ENCODE data around the gene RERE.
"Not testable (repeated sequence)": the region's sequence is repeated elsewhere in the genome, so short reads cannot be mapped to it uniquely, and the experiment has no call there.

The RERE gene

DNA sequence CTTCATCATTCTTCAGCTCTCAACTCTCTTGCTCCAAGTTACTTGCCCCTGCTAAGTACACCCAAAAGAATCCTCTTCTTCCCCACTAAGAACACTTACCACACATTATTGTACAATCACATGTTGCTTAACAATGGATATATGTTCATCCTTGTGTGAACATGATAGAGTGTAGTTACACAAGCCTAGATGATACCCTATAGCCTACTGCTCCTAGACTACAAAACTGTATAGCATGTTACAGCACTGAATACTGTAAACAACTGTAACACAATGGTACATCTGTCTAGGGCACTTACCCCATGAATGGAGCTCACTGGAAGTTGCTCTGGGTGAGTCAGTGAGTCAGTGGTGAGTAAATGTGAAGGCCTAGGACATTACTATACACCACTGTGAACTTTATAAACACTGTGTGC lies 77.4 kb downstream of the RERE start:
- no peak for TF ChIP-seq CTCF (conservative IDR thresholded peaks at IDR 0.05)
- no peak for TF ChIP-seq ZFX (IDR thresholded peaks at IDR 0.05)
- no peak overlapping the region for H3K27ac ChIP-seq

GRCh38 chr1:8739377-8739776 lies 78.1 kb downstream of the RERE start:
- TF ChIP-seq ZFX (IDR thresholded peaks at IDR 0.05) (no peak), CTCF (conservative IDR thresholded peaks at IDR 0.05) (peak; percentile 21; the same call in 1 of the 2 replicates)
- no peak overlapping the region for H3K27ac ChIP-seq

DNA sequence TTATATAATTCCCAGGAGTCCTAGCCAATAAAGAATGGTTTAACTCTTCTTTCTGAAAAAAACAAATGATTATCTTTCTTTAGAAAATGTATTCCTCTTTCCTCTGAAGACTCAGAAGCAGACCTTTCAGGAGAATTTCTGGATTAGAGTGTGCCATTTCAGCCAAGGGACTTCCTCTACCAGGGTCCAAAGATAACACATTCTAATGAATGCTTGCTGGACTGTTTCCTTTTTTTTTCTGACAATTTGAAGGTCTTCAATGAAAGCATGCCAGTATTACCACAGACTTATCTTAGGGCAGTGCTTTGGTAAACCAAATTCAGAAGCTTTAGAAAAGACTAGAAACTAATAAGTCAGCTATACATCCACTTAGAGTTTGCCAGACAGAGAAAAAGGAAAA lies 80.5 kb downstream of the RERE start:
- no peak overlapping the region for H3K27ac ChIP-seq
- TF ChIP-seq CTCF (conservative IDR thresholded peaks at IDR 0.05) (no peak), ZFX (IDR thresholded peaks at IDR 0.05) (no peak)

- TF ChIP-seq ZFX (IDR thresholded peaks at IDR 0.05) (no peak), CTCF (conservative IDR thresholded peaks at IDR 0.05) (no peak)
- peak overlapping the region; percentile 29; the same call in 1 of the 2 replicates for H3K27ac ChIP-seq
Observed at GRCh38 chr1:8733484-8733883, 84.0 kb downstream of the RERE start.

DNA sequence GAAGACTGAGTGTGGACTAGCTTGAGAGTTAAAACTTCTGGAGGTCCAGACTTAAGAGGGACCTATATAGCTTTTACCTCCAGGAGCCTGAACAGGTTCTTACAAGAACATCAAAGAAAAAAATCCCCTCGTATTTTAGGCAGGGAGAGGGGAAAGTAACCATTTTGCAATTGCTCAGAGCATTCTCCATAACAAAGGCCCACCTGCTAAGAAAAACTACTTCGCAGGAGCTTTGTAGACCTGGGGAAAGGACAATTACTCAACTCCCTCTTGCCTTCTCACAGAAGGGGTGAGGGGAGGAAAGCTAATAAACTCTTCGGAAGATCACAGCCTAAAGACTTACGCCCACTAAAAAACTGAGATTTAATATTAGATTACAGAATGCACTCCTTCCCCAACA lies 86.3 kb downstream of the RERE start:
- no peak overlapping the region for H3K27ac ChIP-seq
- TF ChIP-seq ZFX (IDR thresholded peaks at IDR 0.05), result no peak
- no peak for TF ChIP-seq CTCF (conservative IDR thresholded peaks at IDR 0.05)

- no peak for TF ChIP-seq ZFX (IDR thresholded peaks at IDR 0.05)
- TF ChIP-seq CTCF (conservative IDR thresholded peaks at IDR 0.05), result no peak
- no peak overlapping the region; the same call in 1 of the 2 replicates for H3K27ac ChIP-seq
Observed at GRCh38 chr1:8728464-8728863, 89.0 kb downstream of the RERE start.

- no peak for TF ChIP-seq ZFX (IDR thresholded peaks at IDR 0.05)
- TF ChIP-seq CTCF (conservative IDR thresholded peaks at IDR 0.05), result no peak
- no peak overlapping the region for H3K27ac ChIP-seq
Observed at GRCh38 chr1:8727809-8728213, 89.6 kb downstream of the RERE start.

- H3K27ac ChIP-seq, result not testable (repeated sequence)
Observed at GRCh38 chr1:8727316-8727715, 90.1 kb downstream of the RERE start.

Data from C4-2B (cell line).